ENCODE results near the gene ABHD16A. TPM values are rescaled to one million over a fixed set of nuclear protein-coding genes. Genes with fewer than 3 reads are reported as not detected.

The ABHD16A gene
- total RNA-seq, 4 donors from 2014 or later = 47.3 to 81.4 (median 71.7) TPM

DNA sequence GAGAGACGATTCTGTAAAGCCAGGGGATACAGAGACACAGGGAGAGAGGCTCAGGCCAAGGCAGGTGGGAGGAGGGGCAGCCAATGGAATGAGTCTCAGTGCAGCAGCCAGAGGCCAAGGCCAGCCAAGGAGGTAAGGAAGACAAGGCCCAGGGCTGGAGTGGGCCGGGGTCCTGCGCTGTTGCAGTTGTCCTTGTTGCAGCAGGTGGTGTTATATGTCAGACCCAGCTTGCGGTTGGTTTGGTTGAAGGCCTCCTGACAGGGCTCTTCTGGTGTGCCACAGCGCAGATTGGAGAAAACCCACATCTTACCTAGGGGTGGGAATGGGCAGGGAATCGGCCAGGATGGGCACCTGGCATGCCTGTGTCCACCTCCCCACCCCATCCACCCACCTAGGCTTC lies 15.9 kb upstream of the ABHD16A start:
- H3K4me1 ChIP-seq = peaks cover 21 to 27% of the 10 kb centered on the region in 2 donors
- 72 to 77% methylated on average over 6 of the region's 6 CpGs for WGBS, 2 donors
- no peak for DNase-seq
- intact Hi-C loops (cut with DNase I) = no loop called here
- H3K27ac ChIP-seq = peak overlapping the region; percentile 59 to 78 (median 69)
- TF ChIP-seq POLR2A (IDR thresholded peaks at IDR 0.05) = no peak
- TF ChIP-seq, protein P1, sequence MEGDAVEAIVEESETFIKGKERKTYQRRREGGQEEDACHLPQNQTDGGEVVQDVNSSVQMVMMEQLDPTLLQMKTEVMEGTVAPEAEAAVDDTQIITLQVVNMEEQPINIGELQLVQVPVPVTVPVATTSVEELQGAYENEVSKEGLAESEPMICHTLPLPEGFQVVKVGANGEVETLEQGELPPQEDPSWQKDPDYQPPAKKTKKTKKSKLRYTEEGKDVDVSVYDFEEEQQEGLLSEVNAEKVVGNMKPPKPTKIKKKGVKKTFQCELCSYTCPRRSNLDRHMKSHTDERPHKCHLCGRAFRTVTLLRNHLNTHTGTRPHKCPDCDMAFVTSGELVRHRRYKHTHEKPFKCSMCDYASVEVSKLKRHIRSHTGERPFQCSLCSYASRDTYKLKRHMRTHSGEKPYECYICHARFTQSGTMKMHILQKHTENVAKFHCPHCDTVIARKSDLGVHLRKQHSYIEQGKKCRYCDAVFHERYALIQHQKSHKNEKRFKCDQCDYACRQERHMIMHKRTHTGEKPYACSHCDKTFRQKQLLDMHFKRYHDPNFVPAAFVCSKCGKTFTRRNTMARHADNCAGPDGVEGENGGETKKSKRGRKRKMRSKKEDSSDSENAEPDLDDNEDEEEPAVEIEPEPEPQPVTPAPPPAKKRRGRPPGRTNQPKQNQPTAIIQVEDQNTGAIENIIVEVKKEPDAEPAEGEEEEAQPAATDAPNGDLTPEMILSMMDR (IDR thresholded peaks at IDR 0.05) = no peak
- no peaks in the 10 kb centered on the region for H3K36me3 ChIP-seq
- H3K9me3 ChIP-seq = no peaks in the 10 kb centered on the region
- H3K27me3 ChIP-seq = no peaks in the 10 kb centered on the region
- no peak overlapping the region for H3K4me3 ChIP-seq (replicated peaks in 1 of 3)

DNA sequence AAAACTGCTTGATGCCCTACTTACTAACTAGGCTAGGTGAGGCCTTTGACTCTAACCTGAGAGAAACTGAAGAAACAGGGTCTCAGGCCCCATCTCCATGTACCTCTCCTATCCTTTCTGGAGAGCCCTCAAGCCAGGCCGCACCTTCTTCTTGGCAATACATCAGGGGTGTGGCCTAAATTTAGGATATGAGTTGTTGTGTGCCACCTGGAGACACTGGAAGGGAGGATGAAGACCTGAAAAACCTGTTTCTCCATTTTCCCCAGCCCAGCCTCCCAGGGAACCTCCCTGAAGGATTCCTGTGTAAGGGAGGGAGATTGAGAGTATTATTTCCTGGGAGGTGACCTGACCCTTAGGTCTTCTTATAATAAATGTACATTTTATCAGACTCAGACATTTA lies 15.1 kb upstream of the ABHD16A start:
- peak overlapping the region; percentile 59 to 78 (median 69) for H3K27ac ChIP-seq
- DNase-seq = peak; percentile 73 to 80
- 23 to 45% methylated on average over 1 of the region's 1 CpG for whole genome bisulfite sequencing, 2 donors
- H3K4me1 ChIP-seq = peaks cover 29 to 34% of the 10 kb centered on the region in 2 donors
- no peaks in the 10 kb centered on the region for H3K27me3 ChIP-seq
- H3K9me3 ChIP-seq = no peaks in the 10 kb centered on the region
- no peak for TF ChIP-seq POLR2A (IDR thresholded peaks at IDR 0.05)
- TF ChIP-seq, protein P1 (IDR thresholded peaks at IDR 0.05) = no peak
- no peak overlapping the region for H3K4me3 ChIP-seq (replicated peaks in 1 of 3)
- intact Hi-C loops (cut with DNase I) = no loop called here
- no peaks in the 10 kb centered on the region for H3K36me3 ChIP-seq

DNA sequence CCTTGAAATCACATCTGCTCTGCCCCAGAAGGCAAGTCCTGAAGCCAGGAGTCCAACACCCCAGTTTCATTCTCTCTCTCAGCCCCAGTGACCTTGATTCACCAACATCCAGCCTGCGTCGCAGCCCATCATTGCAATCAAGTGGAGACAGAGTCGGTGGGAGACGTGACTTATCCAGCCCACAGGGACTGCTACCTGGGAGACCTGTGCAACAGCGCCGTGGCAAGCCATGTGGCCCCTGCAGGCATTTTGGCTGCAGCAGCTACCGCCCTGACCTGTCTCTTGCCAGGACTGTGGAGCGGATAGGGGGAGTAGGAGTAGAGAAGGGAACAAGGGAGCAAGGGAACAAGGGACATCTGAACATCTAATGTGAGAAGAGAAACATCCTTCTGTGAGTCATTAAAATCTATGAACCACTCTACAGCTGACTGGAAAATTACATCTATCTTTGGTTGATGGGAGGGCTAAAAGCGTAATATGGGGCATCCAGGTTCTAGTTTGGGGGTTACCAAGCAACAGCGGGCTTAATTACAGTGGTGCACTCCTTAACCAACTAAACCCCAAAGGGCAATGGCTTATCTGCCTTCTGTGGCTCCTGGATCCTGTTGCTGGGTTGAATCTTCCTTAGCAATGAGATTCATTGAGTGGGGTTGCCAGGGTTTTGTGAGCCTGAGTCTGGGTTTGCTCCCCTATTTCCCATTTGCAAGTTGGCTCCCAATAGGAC lies 14.5 kb upstream of the ABHD16A start:
- 58 to 73% methylated on average over 10 of the region's 10 CpGs for WGBS, 2 donors
- intact Hi-C loops (cut with DNase I) = no loop called here
- Histone ChIP-seq H3K27me3 (no peaks in the 10 kb centered on the region), H3K27ac (peak overlapping the region; percentile 59 to 78 (median 69)), H3K9me3 (no peaks in the 10 kb centered on the region), H3K36me3 (no peaks in the 10 kb centered on the region), H3K4me1 (peaks cover 30 to 40% of the 10 kb centered on the region in 2 donors), H3K4me3 (replicated peaks in 1 of 3) (no peak overlapping the region)
- DNase-seq = no peak
- no peak for TF ChIP-seq POLR2A (IDR thresholded peaks at IDR 0.05)
- TF ChIP-seq, protein P1 (IDR thresholded peaks at IDR 0.05) = peak in 1 of 6 experiments; percentile 19

DNA sequence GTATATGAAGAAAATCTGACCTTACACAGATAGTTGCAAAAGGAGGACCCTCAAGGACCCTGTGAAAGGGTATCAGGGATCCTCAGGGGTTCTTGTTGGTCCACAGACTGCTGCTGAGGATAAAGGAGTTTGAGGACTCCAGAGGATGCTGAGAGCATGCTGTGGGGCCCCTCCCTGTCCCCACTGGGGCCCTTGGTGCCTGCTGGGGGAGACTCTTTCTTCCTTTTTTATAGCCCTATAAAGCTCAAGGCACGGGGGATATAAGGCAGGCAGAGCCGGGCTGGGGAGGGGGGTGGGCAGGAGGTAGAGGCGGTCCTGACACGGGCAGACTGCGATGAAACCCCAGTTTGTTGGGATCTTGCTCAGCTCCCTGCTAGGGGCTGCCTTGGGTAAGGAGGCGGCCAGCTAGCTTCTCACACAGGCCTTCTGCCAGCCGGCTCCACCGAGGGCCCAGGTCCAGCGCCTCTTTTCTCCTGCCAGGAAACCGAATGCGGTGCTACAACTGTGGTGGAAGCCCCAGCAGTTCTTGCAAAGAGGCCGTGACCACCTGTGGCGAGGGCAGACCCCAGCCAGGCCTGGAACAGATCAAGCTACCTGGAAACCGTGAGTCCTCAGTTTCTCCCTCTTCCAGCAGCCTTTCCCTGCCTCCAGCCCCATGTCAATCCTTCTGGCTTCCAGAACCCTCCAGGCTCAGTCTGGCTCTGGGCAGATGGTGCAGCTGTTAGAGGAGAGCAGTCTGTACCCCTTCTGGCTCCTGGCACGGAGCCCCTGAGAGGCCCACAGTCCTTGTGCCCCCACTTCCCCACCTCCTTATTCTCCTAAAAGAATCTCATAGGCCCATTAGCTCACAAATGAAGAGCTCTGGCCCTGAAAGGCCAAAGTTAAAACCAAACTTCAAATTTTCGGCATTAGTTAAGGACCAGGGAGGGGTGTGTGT lies 12.2 kb upstream of the ABHD16A start, which contains the start of gene LY6G6D:
Gene LY6G6D, plus strand, starts transcription at position 327 of the 937 bp plus-strand sequence. Its CDS starts 8 bp downstream, at position 335.
- no peaks in the 10 kb centered on the region for H3K9me3 ChIP-seq
- H3K27me3 ChIP-seq = no peaks in the 10 kb centered on the region
- intact Hi-C loops (cut with DNase I) = no loop called here
- H3K36me3 ChIP-seq = no peaks in the 10 kb centered on the region
- peak within 1 kb of the TSS; percentile 67 to 85 (median 84) for H3K27ac ChIP-seq
- no peak for TF ChIP-seq POLR2A (IDR thresholded peaks at IDR 0.05)
- TF ChIP-seq, protein P1 (IDR thresholded peaks at IDR 0.05) = no peak
- peak in 1 of 2 donors; percentile 28 for DNase-seq
- peaks cover 30 to 44% of the 10 kb centered on the region in 2 donors for H3K4me1 ChIP-seq
- no peak within 1 kb of the TSS for H3K4me3 ChIP-seq (replicated peaks in 1 of 3)
- WGBS, 2 donors = 70 to 72% methylated on average over 9 to 11 of the region's 16 CpGs
